CD4-positive, alpha-beta T cell treated with Interferon gamma for 1 hour (primary cell): ENCODE data around the gene OXA1L.
A peak's percentile ranks its signal among the peaks of the same experiment; 100 is the strongest.
"Not testable (repeated sequence)": the region's sequence is repeated elsewhere in the genome, so short reads cannot be mapped to it uniquely, and the experiment has no call there.

ENCODE experiments used
- DNase-seq: peaks from one replicate; pipeline ENCODE4 v3.0.0-alpha.2; 2020

The OXA1L gene

GRCh38 chr14:22770481-22771187, 4.1 kb downstream of the OXA1L start:
- no peak for DNase-seq

GRCh38 chr14:22772725-22773124, 6.2 kb downstream of the OXA1L start:
- DNase-seq: no peak

GRCh38 chr14:22773162-22774010, 6.9 kb downstream of the OXA1L start:
- DNase-seq: no peak

DNA sequence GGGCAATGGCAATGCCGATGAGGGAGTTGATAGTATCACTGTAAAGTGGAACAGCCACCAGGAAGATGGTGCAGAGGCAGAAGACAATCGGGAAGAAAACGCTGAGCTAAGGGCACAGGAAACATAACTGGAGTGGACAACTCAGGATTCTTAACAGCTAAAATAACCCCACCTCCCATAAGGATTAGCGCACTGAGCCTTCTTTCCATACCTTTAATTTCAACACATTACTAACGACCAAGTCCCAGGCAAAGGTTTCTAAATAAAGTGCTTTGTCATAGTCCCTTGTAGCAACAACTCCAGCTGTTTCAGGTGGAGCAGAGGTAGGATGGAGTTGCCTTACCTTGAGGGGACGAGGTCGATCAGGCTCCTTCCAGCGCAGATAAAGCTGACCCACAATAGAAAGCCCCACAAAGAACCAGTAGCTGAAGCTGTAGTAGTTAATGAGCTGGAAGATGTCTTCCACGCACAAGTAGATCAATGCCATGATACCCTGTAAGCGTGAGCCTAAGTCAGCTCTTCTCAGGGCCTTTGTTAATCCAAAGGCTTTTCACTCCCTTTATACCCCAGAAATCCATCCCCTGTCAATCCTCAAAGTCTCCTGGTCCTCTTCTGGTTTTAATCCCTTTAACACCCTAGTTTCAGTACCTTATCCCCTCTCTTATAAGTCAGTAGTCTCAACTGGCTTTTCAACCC, 7.7 kb downstream of the OXA1L start:
- no peak for DNase-seq

- DNase-seq: no peak
These were observed 9.7 kb downstream of the OXA1L start for GRCh38 chr14:22776215-22776614.

DNA sequence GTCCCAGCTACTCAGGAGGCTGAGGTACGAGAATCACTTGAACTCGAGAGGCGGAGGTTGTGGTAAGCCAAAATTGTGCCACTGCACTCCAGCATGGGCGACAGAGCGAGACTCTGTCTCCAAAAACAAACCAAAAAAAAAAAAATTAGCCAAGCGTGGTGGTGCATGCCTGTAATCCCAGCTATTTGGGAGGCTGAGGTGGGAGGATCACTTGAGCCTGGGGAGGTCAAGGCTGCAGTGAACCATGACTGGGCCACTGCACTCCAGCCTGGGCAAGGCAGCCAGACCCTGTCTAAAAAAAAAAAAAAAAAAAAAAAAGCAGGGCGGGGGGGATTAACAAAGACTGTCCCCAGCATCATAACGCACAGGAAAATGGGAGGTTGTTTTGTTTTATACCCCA, 10.4 kb downstream of the OXA1L start:
- not testable (repeated sequence) for DNase-seq

DNA sequence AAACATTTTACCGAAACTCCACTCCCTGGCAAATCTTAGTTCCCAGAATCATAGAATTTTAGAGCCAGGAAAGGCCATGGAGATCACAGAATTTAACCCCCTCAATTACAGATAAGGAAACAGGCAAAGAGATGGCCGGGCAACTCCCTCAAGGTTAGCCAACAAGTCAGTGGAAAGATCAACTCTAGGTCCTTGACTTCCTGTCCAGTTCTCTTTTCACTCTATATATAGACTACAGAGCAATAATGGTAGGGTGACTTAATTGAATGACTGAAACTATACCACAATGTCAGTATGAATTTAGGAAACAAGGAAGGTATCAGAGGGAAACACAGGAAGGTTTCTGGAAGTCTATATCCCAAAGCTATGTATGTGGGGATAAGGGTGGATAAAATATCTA, 11.6 kb downstream of the OXA1L start:
- DNase-seq: no peak

DNA sequence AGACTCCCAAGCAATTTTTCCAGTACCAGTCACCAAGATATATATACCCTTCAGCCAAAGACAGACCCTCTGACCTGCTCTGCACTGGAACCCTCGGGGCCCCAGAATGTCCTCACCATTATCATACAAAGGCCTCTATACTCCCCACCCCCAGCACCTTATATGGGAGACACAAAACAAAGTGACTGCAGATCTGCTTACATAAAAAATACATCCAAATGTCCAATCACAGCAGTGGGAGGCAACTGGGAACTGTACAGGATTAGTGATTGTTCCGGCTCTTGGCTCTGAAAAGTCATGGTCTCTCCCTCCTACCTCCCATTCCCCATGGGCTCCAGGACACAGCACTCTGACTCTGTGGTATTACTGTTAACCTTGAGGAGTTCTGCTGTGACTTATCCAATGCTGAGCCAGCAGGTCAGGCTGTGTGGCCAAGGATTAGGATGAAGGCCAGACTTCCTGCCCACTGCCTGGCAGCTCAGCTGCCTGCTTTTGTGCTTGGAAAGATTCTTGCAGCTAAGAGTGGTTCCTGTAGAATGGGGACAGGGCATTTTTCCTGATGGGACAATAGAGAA, 13.7 kb downstream of the OXA1L start:
- DNase-seq: no peak

DNA sequence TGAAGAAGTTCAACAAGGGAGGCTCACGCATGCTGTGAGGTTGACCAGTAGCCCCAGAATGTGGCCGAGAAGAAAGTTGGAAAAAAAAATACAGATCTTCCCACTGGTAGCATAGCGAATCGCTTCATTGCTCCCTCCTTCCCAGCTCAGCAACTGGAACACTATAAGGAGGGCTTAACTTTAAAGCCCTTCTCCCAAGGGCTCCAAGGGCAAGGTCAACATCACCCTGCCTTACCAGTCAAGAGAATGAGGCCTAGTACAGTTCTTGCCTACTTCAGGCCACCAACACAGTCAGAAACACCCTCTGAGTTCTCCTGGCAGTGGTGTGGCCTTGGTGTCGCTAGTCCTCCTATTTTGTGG, 14.4 kb downstream of the OXA1L start:
- no peak for DNase-seq

GRCh38 chr14:22781301-22781991, 15.0 kb downstream of the OXA1L start:
- DNase-seq: no peak

- DNase-seq: no peak
These were observed 20.2 kb downstream of the OXA1L start for GRCh38 chr14:22786685-22787084.

DNA sequence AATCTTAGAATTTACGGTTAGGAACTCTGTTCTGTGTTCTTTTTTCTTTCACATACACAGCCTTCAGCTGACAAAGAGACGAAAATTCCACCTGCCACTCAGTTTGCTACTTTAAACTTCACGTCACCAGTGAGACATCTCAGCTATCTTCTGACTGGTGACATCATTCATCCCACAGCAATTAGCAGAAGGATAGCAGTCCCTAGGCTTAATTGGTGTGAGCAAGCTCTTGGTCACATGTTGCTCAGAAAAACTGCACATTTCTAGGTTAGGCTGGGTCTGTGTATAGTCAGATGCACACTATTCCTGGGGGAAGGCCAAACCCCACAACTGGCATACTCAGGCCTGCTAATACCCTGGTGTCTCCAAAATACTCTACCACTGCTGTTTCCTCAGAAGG, 24.8 kb downstream of the OXA1L start:
- DNase-seq: no peak

- no peak for DNase-seq
These were observed 25.7 kb downstream of the OXA1L start for GRCh38 chr14:22792158-22792557.

- DNase-seq: not testable (repeated sequence)
These were observed 27.1 kb downstream of the OXA1L start for GRCh38 chr14:22793550-22793949.

DNA sequence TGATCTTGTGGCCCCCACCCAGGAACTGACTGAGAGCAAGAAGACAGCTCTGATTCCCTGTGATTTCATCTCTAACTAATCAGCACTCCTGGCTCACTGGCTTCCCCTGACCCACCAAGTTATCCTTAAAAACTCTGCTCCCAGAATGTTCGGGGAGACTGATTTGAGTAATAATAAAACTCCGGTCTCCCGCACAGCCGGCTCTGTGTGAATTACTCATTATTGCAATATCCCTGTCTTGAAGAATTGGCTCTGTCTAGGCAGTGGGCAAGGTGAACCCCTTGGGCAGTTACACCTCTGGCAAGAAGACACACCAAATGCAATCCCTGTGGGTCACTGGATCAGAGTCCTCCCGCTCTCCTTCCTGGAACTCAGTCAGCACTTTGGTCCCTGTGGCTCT, 27.5 kb downstream of the OXA1L start:
- no peak for DNase-seq

DNA sequence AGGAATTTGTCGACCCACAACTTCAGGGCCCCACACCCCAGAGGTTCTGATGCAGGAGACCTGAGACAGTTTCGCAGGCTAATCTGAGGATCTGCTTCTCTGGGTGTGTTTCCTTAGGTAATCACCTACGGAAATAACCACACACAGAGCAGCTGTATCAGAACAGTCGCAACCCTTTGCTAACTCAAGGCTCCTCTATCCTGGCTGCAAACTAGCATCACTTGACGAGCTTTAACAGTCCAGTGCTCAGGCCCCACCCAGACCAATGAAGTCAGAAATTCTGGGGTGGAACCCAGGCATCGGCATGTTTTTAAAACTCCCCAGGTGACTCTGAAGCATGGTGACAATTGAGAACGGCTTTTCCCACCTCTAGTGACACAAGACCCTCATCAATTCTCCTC, 28.1 kb downstream of the OXA1L start:
- peak; percentile 31 for DNase-seq

- DNase-seq: no peak
These were observed 29.7 kb downstream of the OXA1L start for GRCh38 chr14:22796087-22796707.

DNA sequence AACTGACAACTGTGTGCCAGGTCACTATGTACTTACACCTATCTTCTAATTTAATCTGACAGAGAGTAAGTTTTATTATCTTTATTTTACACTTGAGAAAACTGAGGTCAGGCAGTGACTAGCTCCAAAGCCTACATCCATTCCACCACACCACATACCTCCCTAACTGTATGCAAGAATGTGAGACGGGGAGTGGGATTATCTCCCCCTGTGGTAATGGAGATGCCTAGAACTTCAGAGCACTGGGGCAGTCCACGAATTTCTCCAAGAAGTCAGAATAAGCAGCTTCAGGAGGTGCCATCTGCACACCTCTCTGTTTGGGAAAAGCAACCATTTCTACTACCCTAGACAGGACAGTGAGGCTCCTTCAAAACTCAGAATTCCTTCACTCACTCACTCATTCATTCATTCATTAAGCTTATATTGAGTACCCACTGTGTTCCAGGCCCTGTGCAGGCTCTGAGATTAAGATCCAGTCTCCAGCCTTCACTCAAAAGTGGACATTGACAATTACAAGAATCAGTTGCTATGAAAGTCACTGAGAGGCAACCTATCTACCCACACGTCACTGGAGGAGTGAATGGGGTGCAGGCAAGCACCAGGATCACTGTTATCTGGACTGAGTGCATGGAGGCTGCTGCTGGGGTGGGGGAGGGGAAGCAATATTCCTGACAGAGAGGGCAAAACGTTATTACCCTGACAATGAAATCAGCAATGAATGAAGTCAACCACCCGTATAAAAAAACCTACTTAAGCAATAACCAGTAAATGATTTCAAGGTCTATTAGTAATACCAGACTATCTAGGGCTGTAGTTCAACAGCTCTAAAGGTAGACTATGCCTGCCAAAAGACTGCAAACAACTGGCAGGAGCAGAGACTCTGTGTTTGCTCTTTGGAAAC, 30.8 kb downstream of the OXA1L start:
- no peak for DNase-seq

- no peak for DNase-seq
These were observed 32.0 kb downstream of the OXA1L start for GRCh38 chr14:22798528-22798927.

- no peak for DNase-seq
These were observed 33.9 kb downstream of the OXA1L start for GRCh38 chr14:22800346-22800745.

- no peak for DNase-seq
These were observed 35.2 kb downstream of the OXA1L start for GRCh38 chr14:22801716-22802115.
